DND-41 (cell line): Measurements from ENCODE around the gene PPP1R1B.

Experiments used
- ATAC-seq: fragments of 200-7000 bp; cut with Tn5 transposase; 3 replicates; pipeline ENCODE4 v1.9.1; 2021; ENCODE audit warnings: low read depth; ENCODE audit not compliant: insufficient read depth
- DNase-seq: peaks from one replicate; pipeline ENCODE4 v3.0.0-alpha.2; 2020
- H2AFZ ChIP-seq: 2 replicates; pipeline ENCODE4 v1.6.0; 2012; ENCODE audit warnings: low read depth, low read length
- H3K27ac ChIP-seq: 2 replicates; pipeline ENCODE4 v1.5.1; 2012; ENCODE audit warnings: low read length, inconsistent platforms
- H3K27me3 ChIP-seq: fragments of 200-600 bp; sonication (generic); 2 replicates; pipeline ENCODE4 v1.6.0; 2012; ENCODE audit warnings: low read length, mild to moderate bottlenecking, inconsistent platforms; ENCODE audit not compliant: insufficient read depth, poor library complexity
- H3K36me3 ChIP-seq: 2 replicates; pipeline ENCODE4 v1.5.1; 2012; ENCODE audit warnings: low read length, inconsistent platforms; ENCODE audit not compliant: insufficient read depth
- H3K4me1 ChIP-seq: 2 replicates; pipeline ENCODE4 v1.5.1; 2012; ENCODE audit warnings: mild to moderate bottlenecking, low read length; ENCODE audit not compliant: insufficient read depth
- H3K4me2 ChIP-seq: 2 replicates; pipeline ENCODE4 v1.6.0; 2012; ENCODE audit warnings: mild to moderate bottlenecking, moderate library complexity, low read length, inconsistent platforms; ENCODE audit not compliant: insufficient read depth
- H3K4me3 ChIP-seq, 2 experiments: fragments of 200-600 bp in 1 of 2; shearing (Covaris generic) in 1 of 2; 2 replicates each; pipeline ENCODE4 v1.5.1; 2012 to 2016; ENCODE audit warnings: inconsistent platforms in 2 of 2, low read length in 2 of 2, mild to moderate bottlenecking in 2 of 2, low read depth in 1 of 2, moderate library complexity in 1 of 2
- H3K79me2 ChIP-seq: 2 replicates; pipeline ENCODE4 v1.6.0; 2012; ENCODE audit warnings: low read length, inconsistent platforms; ENCODE audit not compliant: insufficient read depth
- H3K9ac ChIP-seq: 2 replicates; pipeline ENCODE4 v1.6.0; 2012; ENCODE audit warnings: low read depth, mild to moderate bottlenecking, inconsistent platforms, low read length, moderate library complexity
- H3K9me3 ChIP-seq: 2 replicates; pipeline ENCODE4 v1.5.1; 2012; ENCODE audit warnings: low read length, moderate library complexity, mild to moderate bottlenecking, inconsistent platforms; ENCODE audit not compliant: insufficient read depth, severe bottlenecking
- H4K20me1 ChIP-seq: 2 replicates; pipeline ENCODE4 v1.6.0; 2012; ENCODE audit warnings: low read length; ENCODE audit not compliant: insufficient read depth
- CTCF ChIP-seq: IDR thresholded peaks from 2 replicates; pipeline ENCODE4 v1.5.1; 2012; ENCODE audit warnings: borderline replicate concordance, low read length, moderate library complexity, mild to moderate bottlenecking; ENCODE audit not compliant: poor library complexity, severe bottlenecking; ENCODE audit errors: extremely low read depth
- EZH2 ChIP-seq: IDR thresholded peaks from 3 replicates; pipeline ENCODE4 v1.6.1; 2012; ENCODE audit warnings: borderline replicate concordance, low read depth, mild to moderate bottlenecking, moderate library complexity, low read length, inconsistent platforms; ENCODE audit not compliant: severe bottlenecking

PPP1R1B gene

GRCh38 chr17:39596543-39597267 lies 30.0 kb upstream of the PPP1R1B start:
- Histone ChIP-seq H3K27me3 (peaks cover 32% of the 10 kb centered on the region), H3K4me2 (no peak overlapping the region)

GRCh38 chr17:39597372-39598046 lies 29.2 kb upstream of the PPP1R1B start:
- H3K4me2 ChIP-seq, result no peak overlapping the region
- no peak overlapping the region for H3K4me3 ChIP-seq
- H3K27ac ChIP-seq, result no peak overlapping the region
- no peaks in the 10 kb centered on the region for H3K9me3 ChIP-seq
- H4K20me1 ChIP-seq, result peaks cover 16% of the 10 kb centered on the region; the same call in 1 of the 2 replicates
- no peaks in the 10 kb centered on the region for H3K79me2 ChIP-seq
- peaks cover 40% of the 10 kb centered on the region for H3K27me3 ChIP-seq
- no peak overlapping the region for H3K9ac ChIP-seq
- ATAC-seq (no peak), DNase-seq (no peak)
- no peaks in the 10 kb centered on the region for H3K36me3 ChIP-seq
- H3K4me1 ChIP-seq, result no peaks in the 10 kb centered on the region
- TF ChIP-seq CTCF (no peak), EZH2 (no peak)
- no peak overlapping the region for H2AFZ ChIP-seq

More at GRCh38 chr17:39596543-39597267, 30.0 kb upstream of the PPP1R1B start:
- no peaks in the 10 kb centered on the region for H3K9me3 ChIP-seq
- no peak overlapping the region for H2AFZ ChIP-seq
- H3K4me1 ChIP-seq, result no peaks in the 10 kb centered on the region
- TF ChIP-seq EZH2, result no peak
- TF ChIP-seq CTCF, result no peak
- H4K20me1 ChIP-seq, result peaks cover 13% of the 10 kb centered on the region; the same call in 1 of the 2 replicates
- DNase-seq, result no peak
- H3K9ac ChIP-seq, result no peak overlapping the region
- no peaks in the 10 kb centered on the region for H3K79me2 ChIP-seq
- no peak overlapping the region for H3K4me3 ChIP-seq
- no peak overlapping the region for H3K27ac ChIP-seq
- no peaks in the 10 kb centered on the region for H3K36me3 ChIP-seq
- ATAC-seq, result no peak

- Histone ChIP-seq H3K9ac (no peak overlapping the region), H3K79me2 (no peaks in the 10 kb centered on the region), H3K27ac (no peak overlapping the region), H3K4me3 (no peak overlapping the region), H3K9me3 (no peaks in the 10 kb centered on the region), H4K20me1 (peaks cover 16% of the 10 kb centered on the region; the same call in 1 of the 2 replicates), H3K27me3 (peaks cover 43% of the 10 kb centered on the region), H3K4me1 (no peaks in the 10 kb centered on the region), H3K36me3 (no peaks in the 10 kb centered on the region), H2AFZ (no peak overlapping the region), H3K4me2 (no peak overlapping the region)
- no peak for ATAC-seq
- no peak for DNase-seq
- TF ChIP-seq EZH2 (no peak), CTCF (no peak)
Measured at GRCh38 chr17:39598047-39598481, 28.7 kb upstream of the PPP1R1B start.
